Measurements from ENCODE around the gene XRCC4. TPM values are rescaled to one million over a fixed set of nuclear protein-coding genes. Genes with fewer than 3 reads are reported as not detected.

XRCC4 gene
- polyA plus RNA-seq, 1 of the 3 experiments (the other 2 are of a cell fraction): 1.8 TPM

- TF ChIP-seq, protein P1, sequence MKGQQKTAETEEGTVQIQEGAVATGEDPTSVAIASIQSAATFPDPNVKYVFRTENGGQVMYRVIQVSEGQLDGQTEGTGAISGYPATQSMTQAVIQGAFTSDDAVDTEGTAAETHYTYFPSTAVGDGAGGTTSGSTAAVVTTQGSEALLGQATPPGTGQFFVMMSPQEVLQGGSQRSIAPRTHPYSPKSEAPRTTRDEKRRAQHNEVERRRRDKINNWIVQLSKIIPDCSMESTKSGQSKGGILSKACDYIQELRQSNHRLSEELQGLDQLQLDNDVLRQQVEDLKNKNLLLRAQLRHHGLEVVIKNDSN (IDR thresholded peaks at IDR 0.05; ENCODE audit: borderline replicate concordance, low read depth): no peak
- no peak for TF ChIP-seq ELF1 (IDR thresholded peaks at IDR 0.05)
- no peak for TF ChIP-seq TEAD4 (IDR thresholded peaks at IDR 0.05; ENCODE audit: borderline replicate concordance, insufficient read depth)
- TF ChIP-seq, protein P2, sequence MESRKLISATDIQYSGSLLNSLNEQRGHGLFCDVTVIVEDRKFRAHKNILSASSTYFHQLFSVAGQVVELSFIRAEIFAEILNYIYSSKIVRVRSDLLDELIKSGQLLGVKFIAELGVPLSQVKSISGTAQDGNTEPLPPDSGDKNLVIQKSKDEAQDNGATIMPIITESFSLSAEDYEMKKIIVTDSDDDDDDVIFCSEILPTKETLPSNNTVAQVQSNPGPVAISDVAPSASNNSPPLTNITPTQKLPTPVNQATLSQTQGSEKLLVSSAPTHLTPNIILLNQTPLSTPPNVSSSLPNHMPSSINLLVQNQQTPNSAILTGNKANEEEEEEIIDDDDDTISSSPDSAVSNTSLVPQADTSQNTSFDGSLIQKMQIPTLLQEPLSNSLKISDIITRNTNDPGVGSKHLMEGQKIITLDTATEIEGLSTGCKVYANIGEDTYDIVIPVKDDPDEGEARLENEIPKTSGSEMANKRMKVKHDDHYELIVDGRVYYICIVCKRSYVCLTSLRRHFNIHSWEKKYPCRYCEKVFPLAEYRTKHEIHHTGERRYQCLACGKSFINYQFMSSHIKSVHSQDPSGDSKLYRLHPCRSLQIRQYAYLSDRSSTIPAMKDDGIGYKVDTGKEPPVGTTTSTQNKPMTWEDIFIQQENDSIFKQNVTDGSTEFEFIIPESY (IDR thresholded peaks at IDR 0.05; ENCODE audit: borderline replicate concordance, low read depth): no peak
- TF ChIP-seq GABPA (IDR thresholded peaks at IDR 0.05; ENCODE audit: low read depth): no peak
- TF ChIP-seq FOXJ3 (CRISPR knock-in tag; IDR thresholded peaks at IDR 0.05): no peak
- no peak for TF ChIP-seq RXRA (IDR thresholded peaks at IDR 0.05; ENCODE audit: borderline replicate concordance, low read depth)
- TF ChIP-seq EP300 (IDR thresholded peaks at IDR 0.05; ENCODE audit: borderline replicate concordance in 1 of 2, low read depth in 1 of 2, low read length in 1 of 2): no peak
These were observed 79.8 kb downstream of the XRCC4 start (continued) for GRCh38 chr5:83157163-83157562.

DNA sequence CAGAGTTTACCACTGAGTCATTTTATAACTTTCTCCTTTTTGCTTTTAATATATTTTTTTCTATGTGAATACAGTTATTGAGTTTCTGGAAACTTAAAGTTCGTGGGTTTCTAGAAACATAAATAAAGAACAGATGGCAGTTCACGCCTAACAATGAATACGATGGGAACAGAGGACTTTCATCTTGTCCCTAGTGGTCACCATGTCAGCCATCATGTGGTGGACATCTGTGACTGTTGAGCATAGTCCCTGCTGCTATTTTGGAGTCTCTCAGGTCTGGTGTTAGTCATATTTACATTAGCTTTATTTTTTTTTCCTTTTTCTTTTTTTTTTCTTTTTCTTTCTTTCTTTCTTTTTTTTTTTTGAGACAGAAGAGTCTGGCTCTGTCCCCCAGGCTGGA lies 85.3 kb downstream of the XRCC4 start:
- H3K27ac ChIP-seq (ENCODE audit: low read depth in 2 of 2, low read length in 1 of 2): no peak overlapping the region
- H3F3A ChIP-seq (replicated peaks; ENCODE audit: insufficient read depth): no peaks in the 10 kb centered on the region
- H3K4me1 ChIP-seq (ENCODE audit: control insufficient read depth in 1 of 2, insufficient read depth in 2 of 2, low read depth in 1 of 2, low read length in 1 of 2): no peaks in the 10 kb centered on the region
- POLR2A ChIA-PET: no interaction called here
- no peaks in the 10 kb centered on the region for H3K9me3 ChIP-seq
- no peak overlapping the region for H3K4me3 ChIP-seq (ENCODE audit: low read depth in 2 of 2, low read length in 1 of 2)
- H4K20me1 ChIP-seq (ENCODE audit: insufficient read depth): no peaks in the 10 kb centered on the region
- no peak for DNase-seq
- no peaks in the 10 kb centered on the region for H3K79me2 ChIP-seq (ENCODE audit: insufficient read depth)
- H3K36me3 ChIP-seq (replicated peaks in 1 of 2; ENCODE audit: control insufficient read depth in 1 of 2, insufficient read depth in 2 of 2, low read length in 1 of 2): peaks cover 0 to 5% of the 10 kb centered on the region in 2 experiments
- TF ChIP-seq SIN3A (IDR thresholded peaks at IDR 0.05; ENCODE audit: borderline replicate concordance, low read depth, low read length): no peak
- H3K9ac ChIP-seq: no peak overlapping the region
- no peak overlapping the region for H3K4me2 ChIP-seq
- H3K9me2 ChIP-seq: no peaks in the 10 kb centered on the region
- H2AFZ ChIP-seq (ENCODE audit: low read depth): no peak overlapping the region
- no peaks in the 10 kb centered on the region for H3K27me3 ChIP-seq (ENCODE audit: insufficient read depth)
- CTCF ChIA-PET: interaction anchor here (1.0 kb wide), 1 partner anchor 14 kb away, joined by 4 read pairs; no protein-coding TSS in a partner anchor
- WGBS (ENCODE audit: low lambda C conversion rate): 69% methylated on average over 3 of the region's 3 CpGs

- CTCF ChIA-PET: no interaction called here
- Histone ChIP-seq H3K79me2 (ENCODE audit: insufficient read depth) (no peaks in the 10 kb centered on the region), H3K27me3 (ENCODE audit: insufficient read depth) (no peaks in the 10 kb centered on the region), H3K9me3 (no peaks in the 10 kb centered on the region), H3K27ac (ENCODE audit: low read depth in 2 of 2, low read length in 1 of 2) (no peak overlapping the region), H3K9me2 (no peaks in the 10 kb centered on the region), H3K9ac (no peak overlapping the region), H3K4me1 (ENCODE audit: control insufficient read depth in 1 of 2, insufficient read depth in 2 of 2, low read depth in 1 of 2, low read length in 1 of 2) (no peaks in the 10 kb centered on the region), H2AFZ (ENCODE audit: low read depth) (no peak overlapping the region), H3F3A (replicated peaks; ENCODE audit: insufficient read depth) (no peaks in the 10 kb centered on the region), H3K36me3 (replicated peaks in 1 of 2; ENCODE audit: control insufficient read depth in 1 of 2, insufficient read depth in 2 of 2, low read length in 1 of 2) (no peaks in the 10 kb centered on the region), H4K20me1 (ENCODE audit: insufficient read depth) (no peaks in the 10 kb centered on the region), H3K4me2 (no peak overlapping the region), H3K4me3 (ENCODE audit: low read depth in 2 of 2, low read length in 1 of 2) (no peak overlapping the region)
- POLR2A ChIA-PET: no interaction called here
- TF ChIP-seq POLR2AphosphoS5 (IDR thresholded peaks at IDR 0.05; ENCODE audit: low read depth, low read length) (no peak), RXRA (IDR thresholded peaks at IDR 0.05; ENCODE audit: borderline replicate concordance, low read depth) (no peak), FOXJ3 (CRISPR knock-in tag; IDR thresholded peaks at IDR 0.05) (no peak), RAD21 (IDR thresholded peaks at IDR 0.05; ENCODE audit: low read length) (no peak), EP300 (IDR thresholded peaks at IDR 0.05; ENCODE audit: borderline replicate concordance in 1 of 2, low read depth in 1 of 2, low read length in 1 of 2) (no peak), SIN3A (IDR thresholded peaks at IDR 0.05; ENCODE audit: borderline replicate concordance, low read depth, low read length) (no peak), CHD2 (IDR thresholded peaks at IDR 0.05; ENCODE audit: low read length, partially characterized antibody) (no peak), NRF1 (IDR thresholded peaks at IDR 0.05; ENCODE audit: low read depth, low read length) (no peak), TEAD4 (IDR thresholded peaks at IDR 0.05; ENCODE audit: borderline replicate concordance, insufficient read depth) (no peak), MXI1 (IDR thresholded peaks at IDR 0.05; ENCODE audit: low read depth, low read length) (no peak), MAX (IDR thresholded peaks at IDR 0.05; ENCODE audit: low read depth) (no peak)
- TF ChIP-seq, protein P3, sequence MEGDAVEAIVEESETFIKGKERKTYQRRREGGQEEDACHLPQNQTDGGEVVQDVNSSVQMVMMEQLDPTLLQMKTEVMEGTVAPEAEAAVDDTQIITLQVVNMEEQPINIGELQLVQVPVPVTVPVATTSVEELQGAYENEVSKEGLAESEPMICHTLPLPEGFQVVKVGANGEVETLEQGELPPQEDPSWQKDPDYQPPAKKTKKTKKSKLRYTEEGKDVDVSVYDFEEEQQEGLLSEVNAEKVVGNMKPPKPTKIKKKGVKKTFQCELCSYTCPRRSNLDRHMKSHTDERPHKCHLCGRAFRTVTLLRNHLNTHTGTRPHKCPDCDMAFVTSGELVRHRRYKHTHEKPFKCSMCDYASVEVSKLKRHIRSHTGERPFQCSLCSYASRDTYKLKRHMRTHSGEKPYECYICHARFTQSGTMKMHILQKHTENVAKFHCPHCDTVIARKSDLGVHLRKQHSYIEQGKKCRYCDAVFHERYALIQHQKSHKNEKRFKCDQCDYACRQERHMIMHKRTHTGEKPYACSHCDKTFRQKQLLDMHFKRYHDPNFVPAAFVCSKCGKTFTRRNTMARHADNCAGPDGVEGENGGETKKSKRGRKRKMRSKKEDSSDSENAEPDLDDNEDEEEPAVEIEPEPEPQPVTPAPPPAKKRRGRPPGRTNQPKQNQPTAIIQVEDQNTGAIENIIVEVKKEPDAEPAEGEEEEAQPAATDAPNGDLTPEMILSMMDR (IDR thresholded peaks at IDR 0.05): no peak
- TF ChIP-seq, protein P1 (IDR thresholded peaks at IDR 0.05; ENCODE audit: borderline replicate concordance, low read depth): no peak
- no peak for DNase-seq
These were observed 90.2 kb downstream of the XRCC4 start for GRCh38 chr5:83167538-83167937.
